Measurements from ENCODE around the gene IGLL1.
A peak's percentile ranks its signal among the peaks of the same experiment; 100 is the strongest.
"Not testable (repeated sequence)": the region's sequence is repeated elsewhere in the genome, so short reads cannot be mapped to it uniquely, and the experiment has no call there.

The IGLL1 gene

DNA sequence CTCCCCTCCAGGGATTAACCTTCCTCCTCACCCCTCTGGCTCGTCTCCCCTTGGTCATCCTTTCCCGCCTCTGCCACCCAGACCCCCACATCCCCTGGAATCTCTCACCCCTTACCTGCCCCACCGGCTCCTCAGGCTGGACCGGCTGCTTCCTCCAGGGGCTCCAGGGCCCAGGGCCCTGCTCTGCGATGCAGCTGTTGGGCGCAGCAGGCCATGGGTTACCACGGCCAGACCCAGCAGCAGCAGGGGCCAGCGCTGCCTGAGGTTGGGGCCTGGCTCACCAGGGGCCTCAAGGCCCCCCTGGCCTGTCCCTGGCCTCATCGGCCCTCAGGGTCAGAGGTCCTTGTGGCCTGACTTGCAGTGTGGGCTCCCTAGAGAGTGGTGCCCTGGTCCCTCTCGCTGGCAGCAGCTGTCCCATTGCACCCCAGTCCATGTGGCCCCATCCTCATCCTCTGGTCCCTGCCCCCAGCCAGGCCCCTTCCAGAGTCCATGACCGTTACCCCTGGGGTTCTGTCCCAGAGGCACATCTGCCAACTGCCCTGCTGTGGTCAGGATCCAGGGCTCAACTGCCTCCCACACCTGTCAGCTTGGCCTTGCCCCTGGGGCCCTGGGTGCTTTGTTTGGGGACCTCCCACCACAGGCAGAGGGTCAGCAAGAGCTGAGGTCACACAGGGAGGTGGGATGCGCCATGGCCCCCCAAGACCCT, at the start of gene IGLL1:
IGLL1 (minus strand) TSS at position 421 of the 706 bp plus-strand sequence; CDS start at position 321, 100 bp downstream.
- in situ Hi-C loops (cut with HindIII; ENCODE audit: low pct_unique_long_range_greater_than_20kb, low sequenced_read_pairs): no loop called here
- no peak for TF ChIP-seq JUND (IDR thresholded peaks at IDR 0.05; ENCODE audit: low read depth)
- no peak for DNase-seq (ENCODE audit: low read depth in 1 of 2, low spot score in 1 of 2)

DNA sequence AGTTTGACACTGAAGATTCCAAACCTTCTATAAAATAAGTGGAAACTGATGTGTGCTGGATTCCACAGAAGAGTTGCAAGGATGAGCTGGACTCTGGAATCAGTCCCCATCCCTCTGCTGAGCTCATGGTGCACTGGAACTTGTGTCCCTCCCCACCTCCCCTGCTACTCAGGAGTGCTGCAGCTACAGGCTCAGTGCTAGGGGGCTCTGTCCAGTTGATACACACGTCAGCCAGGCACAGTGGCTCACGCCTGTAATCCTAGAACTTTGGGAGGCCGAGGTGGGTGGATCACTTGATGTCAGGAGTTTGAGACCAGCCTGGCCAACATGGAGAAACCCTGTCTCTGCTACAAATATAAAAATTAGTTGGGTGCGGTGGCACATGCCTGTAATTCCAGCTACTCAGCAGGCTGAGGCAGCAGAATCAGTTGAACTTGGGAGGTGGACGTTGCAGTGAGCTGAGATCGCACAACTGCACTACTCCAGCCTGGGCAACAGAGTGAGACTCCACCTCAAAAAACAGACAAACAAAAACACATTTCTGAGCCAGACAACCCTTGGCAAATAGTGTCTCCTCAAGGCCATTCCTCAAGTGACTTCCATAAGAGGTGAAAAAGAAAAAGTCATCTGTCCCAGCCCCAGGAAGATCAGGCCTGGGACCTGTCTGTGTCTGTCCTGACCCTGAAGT, 48.1 kb upstream of the IGLL1 start:
- in situ Hi-C loops (cut with HindIII; ENCODE audit: low pct_unique_long_range_greater_than_20kb, low sequenced_read_pairs); DNase-seq (ENCODE audit: low read depth in 1 of 2, low spot score in 1 of 2): not testable (repeated sequence)

DNA sequence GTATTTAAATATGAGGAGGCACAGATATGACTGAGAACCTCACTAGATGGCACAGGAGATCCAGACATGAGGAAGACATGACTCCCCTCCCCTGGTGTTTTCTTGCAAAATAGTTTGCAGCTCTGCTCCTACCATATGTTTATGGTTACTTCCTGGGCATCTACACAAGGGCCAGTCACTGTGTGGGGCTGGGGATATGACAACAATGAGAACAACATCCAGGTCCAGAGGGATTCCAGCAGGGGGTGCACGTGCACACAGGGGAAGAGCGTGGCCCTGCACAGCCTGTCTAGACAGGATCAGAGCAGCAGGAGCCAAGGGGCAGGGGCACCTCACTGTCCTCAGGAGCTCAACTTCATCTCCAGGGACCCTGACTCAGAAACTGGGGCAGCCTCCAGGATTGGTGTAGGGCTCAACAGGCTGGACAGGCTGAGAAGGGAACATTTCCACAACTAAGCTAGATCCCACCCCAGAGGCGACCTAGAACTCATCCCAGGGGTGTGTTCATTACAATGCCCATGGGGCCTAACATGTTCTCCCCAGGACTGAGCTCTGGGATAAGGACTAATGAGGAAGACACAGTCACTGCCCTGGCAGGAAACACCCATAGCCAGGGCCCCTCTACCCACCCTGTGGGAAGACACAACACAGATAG, 47.4 kb upstream of the IGLL1 start:
- in situ Hi-C loops (cut with HindIII; ENCODE audit: low pct_unique_long_range_greater_than_20kb, low sequenced_read_pairs): not testable (repeated sequence)
- peak in 1 of 2 experiments; percentile 7 for DNase-seq (ENCODE audit: low read depth in 1 of 2, low spot score in 1 of 2)

DNA sequence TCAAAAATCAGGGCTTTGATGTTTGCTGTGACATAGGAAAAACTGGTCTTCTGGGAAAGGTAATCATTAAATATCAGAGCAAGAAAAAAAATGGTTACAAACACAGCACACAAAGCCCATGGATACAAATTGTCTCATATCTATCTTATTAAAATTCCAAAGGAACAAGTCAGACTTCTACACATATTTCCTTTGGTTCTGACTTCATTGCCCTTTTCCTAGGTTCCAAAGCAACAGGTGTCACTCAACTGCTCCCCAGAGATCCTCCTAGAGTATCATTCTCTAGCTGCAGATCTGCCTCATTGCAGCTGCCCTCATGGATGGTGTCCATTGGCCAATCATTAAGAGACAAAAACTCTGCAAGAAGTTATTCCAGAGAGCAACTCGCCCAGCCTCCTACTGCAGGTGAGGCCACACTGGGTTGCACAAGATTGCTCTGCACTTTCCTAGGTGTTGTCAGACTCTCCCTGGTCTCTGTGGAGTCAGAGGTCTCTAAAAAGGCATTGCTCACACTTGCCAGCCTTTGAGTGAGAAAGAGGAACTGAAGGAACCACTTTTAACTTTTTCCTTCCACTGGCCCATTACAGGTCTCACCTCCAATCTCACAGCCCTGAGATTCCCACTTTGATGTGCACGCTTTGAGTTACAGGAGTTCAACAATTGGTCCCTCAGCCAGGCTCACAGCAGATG, 46.3 kb upstream of the IGLL1 start:
- in situ Hi-C loops (cut with HindIII; ENCODE audit: low pct_unique_long_range_greater_than_20kb, low sequenced_read_pairs): no loop called here
- no peak for TF ChIP-seq JUND (IDR thresholded peaks at IDR 0.05; ENCODE audit: low read depth)
- no peak for DNase-seq (ENCODE audit: low read depth in 1 of 2, low spot score in 1 of 2)

DNA sequence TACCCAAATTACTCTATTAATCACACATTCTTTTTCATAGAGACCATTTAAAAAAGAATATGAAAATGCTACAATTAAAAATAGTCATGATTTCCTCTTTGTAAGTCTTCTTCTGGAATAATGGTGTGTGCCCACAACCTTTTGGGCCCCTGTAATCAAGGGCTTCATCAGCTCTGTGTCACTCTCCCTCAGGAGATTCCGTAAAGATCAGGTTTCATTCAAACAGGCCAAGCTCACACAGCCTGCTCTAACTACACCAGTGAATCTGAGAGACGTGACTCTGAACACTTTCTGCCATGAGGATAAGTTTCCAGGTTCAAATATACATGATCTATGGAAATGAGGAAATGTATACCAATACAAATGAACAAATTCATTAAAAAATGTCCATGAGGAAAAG, 42.5 kb upstream of the IGLL1 start:
- DNase-seq (ENCODE audit: low read depth in 1 of 2, low spot score in 1 of 2): no peak
- no peak for TF ChIP-seq JUND (IDR thresholded peaks at IDR 0.05; ENCODE audit: low read depth)
- in situ Hi-C loops (cut with HindIII; ENCODE audit: low pct_unique_long_range_greater_than_20kb, low sequenced_read_pairs): no loop called here

DNA sequence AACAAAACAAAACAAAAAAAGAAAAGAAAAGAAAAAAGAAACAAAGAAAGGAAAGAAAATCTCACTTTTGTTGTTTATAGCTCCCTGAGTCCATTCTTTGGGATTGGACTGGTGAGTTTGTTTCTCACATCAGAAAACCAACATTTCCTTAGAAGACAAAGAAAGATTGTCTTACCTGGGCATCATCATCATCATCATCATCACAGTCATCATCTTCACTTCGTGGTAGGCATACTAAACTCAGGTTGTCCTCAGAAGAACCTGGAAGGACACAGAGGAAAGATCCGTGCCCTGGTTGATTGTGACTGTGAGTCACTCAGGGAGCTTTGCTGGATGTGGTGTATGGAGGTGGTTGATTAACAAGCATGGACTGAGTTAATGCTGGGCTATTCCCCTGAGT, 41.8 kb upstream of the IGLL1 start:
- in situ Hi-C loops (cut with HindIII; ENCODE audit: low pct_unique_long_range_greater_than_20kb, low sequenced_read_pairs); DNase-seq (ENCODE audit: low read depth in 1 of 2, low spot score in 1 of 2): not testable (repeated sequence)

DNA sequence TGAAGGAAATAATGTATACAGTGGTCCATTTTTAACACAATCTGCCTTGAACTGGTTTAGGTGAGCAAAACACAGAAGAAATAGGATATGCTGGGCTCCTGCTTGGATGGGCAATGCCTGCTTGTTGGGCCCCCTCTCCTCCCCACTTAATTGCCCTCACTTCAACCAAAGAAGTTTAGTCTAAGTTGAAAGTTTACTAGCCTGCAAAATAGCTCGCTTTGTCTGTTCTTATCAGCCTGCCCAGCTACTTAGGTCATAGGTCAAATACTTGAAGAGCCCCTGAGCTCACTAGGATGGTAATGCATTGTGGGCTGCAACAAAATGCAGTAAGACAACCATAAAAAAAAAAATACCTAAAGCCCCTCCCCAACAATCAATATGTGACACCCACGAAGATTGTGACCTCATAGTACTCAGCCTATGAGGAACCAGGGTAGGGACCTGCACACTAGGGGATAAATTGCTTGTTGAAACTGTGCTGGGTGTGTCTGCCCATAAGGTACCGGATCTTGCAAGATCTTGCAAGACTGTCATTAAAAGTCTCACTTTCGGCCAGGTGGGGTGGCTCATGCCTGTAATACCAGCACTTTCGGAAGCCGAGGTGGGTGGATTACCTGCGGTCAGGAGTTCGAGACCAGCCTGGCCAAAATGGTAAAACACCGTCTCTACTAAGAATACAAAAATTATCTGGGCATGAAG, 41.1 kb upstream of the IGLL1 start:
- in situ Hi-C loops (cut with HindIII; ENCODE audit: low pct_unique_long_range_greater_than_20kb, low sequenced_read_pairs): no loop called here
- DNase-seq (ENCODE audit: low read depth in 1 of 2, low spot score in 1 of 2): no peak
- TF ChIP-seq JUND (IDR thresholded peaks at IDR 0.05; ENCODE audit: low read depth): no peak

DNA sequence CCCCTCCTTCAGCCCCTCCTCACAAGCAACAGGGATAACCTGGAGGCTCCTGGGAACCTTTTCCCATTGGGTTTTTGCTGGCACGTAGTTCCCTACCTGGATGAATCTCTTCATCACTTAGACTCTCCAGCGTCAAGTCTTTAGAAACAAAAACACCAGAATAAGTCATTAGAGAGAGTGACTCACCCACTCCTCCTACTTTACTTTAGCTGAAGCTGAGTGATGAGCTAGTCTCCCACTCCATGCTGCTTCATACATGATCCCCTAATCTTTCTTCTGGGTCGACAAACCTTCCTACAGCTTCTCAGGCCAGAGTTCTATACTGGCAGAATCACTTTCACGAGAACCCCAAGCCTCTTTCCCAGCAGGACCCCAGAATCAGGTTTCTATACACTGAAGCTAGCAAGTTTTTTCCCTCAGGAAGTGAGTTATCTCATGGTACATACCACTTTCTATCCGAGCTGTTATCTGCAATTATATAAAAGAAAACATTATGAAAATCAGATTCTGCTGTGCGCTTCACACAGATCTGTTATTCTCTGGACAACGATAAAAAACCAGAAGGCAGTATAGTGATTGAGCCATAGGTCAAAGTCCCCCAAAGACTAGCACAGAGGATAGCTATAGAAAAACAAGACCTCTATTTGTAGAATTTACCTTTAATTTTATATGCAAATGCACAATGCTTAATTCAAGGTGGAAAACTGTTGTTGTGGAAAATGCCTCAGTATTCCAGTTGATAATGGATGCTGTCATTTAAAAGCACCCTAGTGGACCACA, 33.3 kb upstream of the IGLL1 start:
- no peak for TF ChIP-seq JUND (IDR thresholded peaks at IDR 0.05; ENCODE audit: low read depth)
- DNase-seq (ENCODE audit: low read depth in 1 of 2, low spot score in 1 of 2): no peak
- in situ Hi-C loops (cut with HindIII; ENCODE audit: low pct_unique_long_range_greater_than_20kb, low sequenced_read_pairs): no loop called here

DNA sequence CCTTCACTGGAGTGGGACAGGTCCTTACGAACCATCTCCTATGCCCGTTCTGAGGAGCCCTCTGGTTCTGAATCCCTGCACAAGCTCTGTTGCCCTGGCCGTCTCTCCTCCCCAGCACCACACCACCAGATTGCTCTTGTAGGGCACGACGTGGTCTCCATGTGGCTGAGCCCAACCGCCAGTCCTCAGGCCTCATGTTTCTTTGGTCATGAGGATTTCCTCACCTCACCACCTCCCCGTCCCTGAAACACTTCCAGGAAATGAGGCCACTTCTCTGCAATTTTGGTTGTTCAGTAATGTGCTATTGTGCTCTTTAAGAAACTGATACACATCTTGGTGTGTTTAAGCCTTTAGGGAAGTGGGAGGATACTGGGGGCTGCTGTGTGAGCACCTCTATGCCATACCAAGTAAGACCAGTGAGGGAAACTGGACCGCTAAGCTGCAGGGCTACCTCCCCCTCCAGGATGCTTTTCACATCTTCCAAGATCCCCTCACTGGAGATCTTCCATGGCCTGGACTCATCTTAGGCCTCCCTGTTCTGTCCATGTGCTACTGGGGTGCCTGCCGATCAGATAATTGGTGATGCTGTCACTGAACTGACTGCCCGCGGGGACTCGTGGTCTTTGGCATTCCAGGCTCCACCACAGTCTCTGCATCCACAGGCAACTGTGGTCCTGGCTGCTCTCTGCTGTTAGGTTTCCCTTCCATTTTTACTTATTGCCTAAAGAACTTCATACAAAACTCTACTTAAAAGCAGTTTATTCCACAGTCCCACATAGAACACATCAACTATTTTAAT, 30.1 kb upstream of the IGLL1 start:
- no peak for TF ChIP-seq JUND (IDR thresholded peaks at IDR 0.05; ENCODE audit: low read depth)
- in situ Hi-C loops (cut with HindIII; ENCODE audit: low pct_unique_long_range_greater_than_20kb, low sequenced_read_pairs): no loop called here

DNA sequence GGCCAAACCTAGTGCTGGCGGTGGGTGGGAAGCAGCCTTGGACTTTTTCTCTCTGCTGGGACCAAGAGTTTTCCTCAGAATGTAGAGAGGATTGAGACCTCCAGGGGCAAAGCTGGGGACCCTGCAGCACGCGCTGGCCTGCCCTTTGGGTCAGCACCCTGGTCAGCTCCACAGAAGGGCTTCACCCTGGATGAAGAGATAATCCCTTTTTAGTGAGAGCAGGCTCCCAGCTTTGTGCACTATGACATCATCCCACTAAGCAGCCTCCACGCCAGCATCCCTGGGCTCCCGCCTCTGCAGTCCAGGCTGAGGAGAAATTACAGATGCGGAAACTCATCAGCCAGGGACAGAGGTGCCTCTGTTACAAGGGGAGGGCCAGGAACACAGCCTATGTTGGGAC, 28.5 kb upstream of the IGLL1 start:
- in situ Hi-C loops (cut with HindIII; ENCODE audit: low pct_unique_long_range_greater_than_20kb, low sequenced_read_pairs): no loop called here
- TF ChIP-seq JUND (IDR thresholded peaks at IDR 0.05; ENCODE audit: low read depth): no peak
- DNase-seq (ENCODE audit: low read depth in 1 of 2, low spot score in 1 of 2): peak; percentile 16 to 34

More for the DNA sequence above, 30.1 kb upstream of the IGLL1 start:
- peak in 1 of 2 experiments; percentile 62 for DNase-seq (ENCODE audit: low read depth in 1 of 2, low spot score in 1 of 2)

Data from T47D (cell line).